GM12878 (cell line): ENCODE results near the gene CYP2A7. TPM values are rescaled to one million over a fixed set of nuclear protein-coding genes. Genes with fewer than 3 reads are reported as not detected.

Experiments
- ATAC-seq: fragments of 200-7000 bp; cut with Tn5 transposase; 3 replicates; pipeline ENCODE4 v1.9.1; 2020; ENCODE audit warnings: mild to moderate bottlenecking, moderate library complexity
- BruUV-seq: library from RNA; stranded (reverse); fragments of 400-500 nt; replicated peaks from 2 replicates; lab custom pipeline; 2021; lab: Mats Ljungman, UMichigan
- CTCF ChIA-PET: fragments of 300-600 bp; sonication (Branson Sonifier 250); formaldehyde crosslinking; extraction: SDS; loops from one replicate; lab custom pipeline; 2021; ENCODE audit warnings: inconsistent platforms; lab: Yijun Ruan, JAX
- POLR2A ChIA-PET: fragments of 350-600 bp; formaldehyde crosslinking; extraction: SDS; loops from one replicate; lab custom pipeline; 2021; ENCODE audit warnings: inconsistent platforms; lab: Charles Lee
- RAD21 ChIA-PET: fragments of 300-600 bp; sonication (Branson Sonifier 250); formaldehyde crosslinking; loops from one replicate; lab custom pipeline; 2023; ENCODE audit warnings: antibody characterized with exemption; ENCODE audit not compliant: unreplicated experiment; lab: Charles Lee
- SMC1A ChIA-PET: fragments of 300-600 bp; sonication (Branson Sonifier 250); formaldehyde crosslinking; loops from one replicate; lab custom pipeline; 2023; ENCODE audit not compliant: unreplicated experiment, uncharacterized antibody; lab: Charles Lee
- DNase-seq: peaks from one replicate; pipeline ENCODE4 v3.0.0-alpha.2; 2011; ENCODE audit warnings: low read depth, low spot score
- FAIRE-seq: peaks from 3 replicates; lab custom pipeline; 2011; peaks lifted over from hg19 to GRCh38; lab: Jason Lieb, UNC
- H2AFZ ChIP-seq: 2 replicates; pipeline ENCODE4 v1.6.0; 2011; ENCODE audit warnings: low read depth, low read length, control low read depth; ENCODE audit not compliant: control insufficient read depth
- H3K27ac ChIP-seq: 2 replicates; pipeline ENCODE4 v1.5.1; 2011; ENCODE audit warnings: control low read depth; ENCODE audit not compliant: control insufficient read depth, insufficient read depth
- H3K27me3 ChIP-seq, 2 experiments: replicated peaks in 1 of 2; 2 replicates each; pipeline versions ENCODE4 v1.6.0 to v1.6.1; 2011; ENCODE audit warnings: low read length in 1 of 2; ENCODE audit not compliant: control insufficient read depth in 2 of 2, insufficient read depth in 2 of 2
- H3K36me3 ChIP-seq, 2 experiments: 2 replicates each; pipeline ENCODE4 v1.5.1; 2011; ENCODE audit warnings: low read length in 1 of 2; ENCODE audit not compliant: control insufficient read depth in 2 of 2, insufficient read depth in 2 of 2
- H3K4me1 ChIP-seq: 2 replicates; pipeline ENCODE4 v1.6.1; 2011; ENCODE audit warnings: mild to moderate bottlenecking, low read length, moderate library complexity, mixed read lengths; ENCODE audit not compliant: control insufficient read depth, insufficient read depth
- H3K4me2 ChIP-seq: 2 replicates; pipeline ENCODE4 v1.6.0; 2011; ENCODE audit warnings: control low read depth; ENCODE audit not compliant: control insufficient read depth, insufficient read depth
- H3K4me3 ChIP-seq: fragments of 200-600 bp; sonication (generic); 2 replicates; pipeline ENCODE4 v1.5.1; 2016
- H3K79me2 ChIP-seq: 2 replicates; pipeline ENCODE4 v1.6.0; 2011; ENCODE audit warnings: low read length; ENCODE audit not compliant: control insufficient read depth, insufficient read depth
- H3K9ac ChIP-seq: 2 replicates; pipeline ENCODE4 v1.8.0; 2011; ENCODE audit warnings: low read length, control low read depth, mixed read lengths; ENCODE audit not compliant: control insufficient read depth, insufficient read depth
- H3K9me3 ChIP-seq: replicated peaks from 3 replicates; pipeline ENCODE4 v1.5.1; 2011; ENCODE audit warnings: mild to moderate bottlenecking, low read length; ENCODE audit not compliant: control insufficient read depth, insufficient read depth
- H4K20me1 ChIP-seq: 2 replicates; pipeline ENCODE4 v1.6.0; 2011; ENCODE audit not compliant: control insufficient read depth, insufficient read depth
- CBX3 ChIP-seq: fragments of 200-600 bp; sonication (generic); IDR thresholded peaks from 2 replicates; pipeline ENCODE4 v1.6.1; 2016; ENCODE audit warnings: low read depth, borderline replicate concordance
- FOS ChIP-seq: IDR thresholded peaks from 3 replicates; pipeline ENCODE4 v1.6.1; 2011; ENCODE audit warnings: borderline replicate concordance; ENCODE audit not compliant: insufficient read length; ENCODE audit errors: extremely low read depth
- NFIC ChIP-seq: IDR thresholded peaks from 2 replicates; pipeline ENCODE4 v1.6.1; 2012; ENCODE audit warnings: low read depth, mild to moderate bottlenecking, inconsistent platforms, low read length, moderate library complexity
- RAD21 ChIP-seq: IDR thresholded peaks from 2 replicates; pipeline ENCODE4 v1.6.1; 2011; ENCODE audit warnings: mild to moderate bottlenecking, low read depth, low read length, moderate library complexity; ENCODE audit not compliant: insufficient read depth
- RBBP5 ChIP-seq: fragments of 200-600 bp; sonication (generic); conservative IDR thresholded peaks from 2 replicates; pipeline ENCODE4 v1.6.1; 2016
- WGBS: methylation state at CpG from one replicate; pipeline ENCODE4 v1.1.6; 2016; ENCODE audit warnings: low lambda C conversion rate; ENCODE audit not compliant: insufficient replicate concordance, insufficient coverage; ENCODE audit errors: missing lambda C conversion rate; 5-methylcytosine and 5-hydroxymethylcytosine counted together
- in situ Hi-C: fragments of 300-500 bp; cut with MboI; formaldehyde crosslinking; loops from 9 replicates; pipeline ENCODE4 v1.14.3; 2018; ENCODE audit warnings: mixed read lengths
- intact Hi-C: fragments of 100-400 bp; cut with micrococcal nuclease; formaldehyde crosslinking; loops from one replicate; pipeline ENCODE4 v1.14.2; 2022; ENCODE audit not compliant: unreplicated experiment
- polyA plus RNA-seq, 11 experiments: library from polyadenylated mRNA; depleted of rRNA in 4 of 11; unstranded in 6 of 11; stranded (reverse) in 5 of 11; fragments of >200 nt; fragmentation: Nextera tagmentation in 4 of 11; fragmentation: Illumina TruSeq in 1 of 11; extraction: Ambion mirVana in 4 of 11; extraction: Trizol in 1 of 11; gene quantifications; 1 replicate in 1 of 11; 2 replicates in 10 of 11; pipeline versions ENCODE4 v1.2.1 to v1.2.3, GENCODE V29; 2011 to 2016; ENCODE audit warnings: inconsistent platforms in 2 of 11, missing spikeins in 2 of 11, low read depth in 1 of 11
- total RNA-seq, 4 experiments: library from RNA; depleted of rRNA in 3 of 4; stranded (reverse); fragments of >200 nt in 3 of 4; fragmentation: Illumina TruSeq in 1 of 4; extraction: Trizol in 1 of 4; gene quantifications; 2 replicates each; pipeline versions ENCODE4 v1.2.1 to v1.2.3, GENCODE V29; 2013 to 2021
- TF ChIP-seq, protein P1 (sequence below): fragments of 450-650 bp; formaldehyde crosslinking; IDR thresholded peaks from 2 replicates; pipeline ENCODE4 v1.5.0; 2022; ENCODE audit warnings: mild to moderate bottlenecking, missing genetic modification characterization
- TF ChIP-seq, protein P2 (sequence below), 3 experiments: IDR thresholded peaks in 2 of 3; conservative IDR thresholded peaks in 1 of 3; 2 replicates each; pipeline ENCODE4 v1.5.1; 2011; ENCODE audit warnings: low read depth in 3 of 3, low read length in 3 of 3, mild to moderate bottlenecking in 3 of 3, control low read depth in 2 of 3, moderate library complexity in 2 of 3, inconsistent platforms in 1 of 3, mixed read lengths in 1 of 3; ENCODE audit not compliant: control insufficient read depth in 2 of 3, insufficient read depth in 1 of 3; ENCODE audit errors: extremely low read depth in 1 of 3
- TF ChIP-seq, protein P3 (sequence below): fragments of 450-650 bp; IDR thresholded peaks from 2 replicates; pipeline ENCODE4 v1.6.1; 2017; ENCODE audit warnings: mild to moderate bottlenecking, moderate library complexity

The CYP2A7 gene
- total and polyA plus RNA-seq, 10 of the 15 experiments (the other 5 are each of a cell fraction or from before 2014, with no cell fraction given): not detected

DNA sequence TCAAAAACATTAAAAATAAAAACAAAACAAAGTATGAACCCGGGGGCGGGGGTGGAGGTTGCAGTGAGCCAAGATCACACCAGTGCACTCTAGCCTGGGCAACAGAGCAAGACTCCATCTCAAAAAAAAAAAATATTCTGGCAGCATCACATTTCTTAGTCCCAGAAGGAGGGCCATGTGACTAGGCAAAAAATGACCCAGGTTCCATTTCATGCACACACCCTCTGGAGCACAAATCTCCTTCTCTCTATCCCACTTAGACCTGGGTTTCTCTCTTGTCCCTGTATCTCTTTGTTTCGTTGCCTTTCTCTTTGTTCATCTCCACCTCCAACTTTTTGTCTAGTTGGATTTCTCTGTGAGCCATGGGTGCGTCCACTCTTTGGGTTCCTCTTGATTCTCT is 6.2 kb upstream of the CYP2A7 start:
- in situ Hi-C loops: no loop called here
- ChIA-PET CTCF (no interaction called here), SMC1A (no interaction called here), RAD21 (no interaction called here), POLR2A (no interaction called here)
- FAIRE-seq (no peak), DNase-seq (no peak), ATAC-seq (no peak)
- no peak overlapping the region for H3K4me2 ChIP-seq
- H3K36me3 ChIP-seq: no peaks in the 10 kb centered on the region
- TF ChIP-seq RBBP5 (no peak), CBX3 (no peak), NFIC (no peak), FOS (no peak), RAD21 (no peak)
- TF ChIP-seq, protein P1, sequence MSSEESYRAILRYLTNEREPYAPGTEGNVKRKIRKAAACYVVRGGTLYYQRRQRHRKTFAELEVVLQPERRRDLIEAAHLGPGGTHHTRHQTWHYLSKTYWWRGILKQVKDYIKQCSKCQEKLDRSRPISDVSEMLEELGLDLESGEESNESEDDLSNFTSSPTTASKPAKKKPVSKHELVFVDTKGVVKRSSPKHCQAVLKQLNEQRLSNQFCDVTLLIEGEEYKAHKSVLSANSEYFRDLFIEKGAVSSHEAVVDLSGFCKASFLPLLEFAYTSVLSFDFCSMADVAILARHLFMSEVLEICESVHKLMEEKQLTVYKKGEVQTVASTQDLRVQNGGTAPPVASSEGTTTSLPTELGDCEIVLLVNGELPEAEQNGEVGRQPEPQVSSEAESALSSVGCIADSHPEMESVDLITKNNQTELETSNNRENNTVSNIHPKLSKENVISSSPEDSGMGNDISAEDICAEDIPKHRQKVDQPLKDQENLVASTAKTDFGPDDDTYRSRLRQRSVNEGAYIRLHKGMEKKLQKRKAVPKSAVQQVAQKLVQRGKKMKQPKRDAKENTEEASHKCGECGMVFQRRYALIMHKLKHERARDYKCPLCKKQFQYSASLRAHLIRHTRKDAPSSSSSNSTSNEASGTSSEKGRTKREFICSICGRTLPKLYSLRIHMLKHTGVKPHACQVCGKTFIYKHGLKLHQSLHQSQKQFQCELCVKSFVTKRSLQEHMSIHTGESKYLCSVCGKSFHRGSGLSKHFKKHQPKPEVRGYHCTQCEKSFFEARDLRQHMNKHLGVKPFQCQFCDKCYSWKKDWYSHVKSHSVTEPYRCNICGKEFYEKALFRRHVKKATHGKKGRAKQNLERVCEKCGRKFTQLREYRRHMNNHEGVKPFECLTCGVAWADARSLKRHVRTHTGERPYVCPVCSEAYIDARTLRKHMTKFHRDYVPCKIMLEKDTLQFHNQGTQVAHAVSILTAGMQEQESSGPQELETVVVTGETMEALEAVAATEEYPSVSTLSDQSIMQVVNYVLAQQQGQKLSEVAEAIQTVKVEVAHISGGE (CRISPR knock-in tag): no peak
- TF ChIP-seq, protein P2, sequence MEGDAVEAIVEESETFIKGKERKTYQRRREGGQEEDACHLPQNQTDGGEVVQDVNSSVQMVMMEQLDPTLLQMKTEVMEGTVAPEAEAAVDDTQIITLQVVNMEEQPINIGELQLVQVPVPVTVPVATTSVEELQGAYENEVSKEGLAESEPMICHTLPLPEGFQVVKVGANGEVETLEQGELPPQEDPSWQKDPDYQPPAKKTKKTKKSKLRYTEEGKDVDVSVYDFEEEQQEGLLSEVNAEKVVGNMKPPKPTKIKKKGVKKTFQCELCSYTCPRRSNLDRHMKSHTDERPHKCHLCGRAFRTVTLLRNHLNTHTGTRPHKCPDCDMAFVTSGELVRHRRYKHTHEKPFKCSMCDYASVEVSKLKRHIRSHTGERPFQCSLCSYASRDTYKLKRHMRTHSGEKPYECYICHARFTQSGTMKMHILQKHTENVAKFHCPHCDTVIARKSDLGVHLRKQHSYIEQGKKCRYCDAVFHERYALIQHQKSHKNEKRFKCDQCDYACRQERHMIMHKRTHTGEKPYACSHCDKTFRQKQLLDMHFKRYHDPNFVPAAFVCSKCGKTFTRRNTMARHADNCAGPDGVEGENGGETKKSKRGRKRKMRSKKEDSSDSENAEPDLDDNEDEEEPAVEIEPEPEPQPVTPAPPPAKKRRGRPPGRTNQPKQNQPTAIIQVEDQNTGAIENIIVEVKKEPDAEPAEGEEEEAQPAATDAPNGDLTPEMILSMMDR (IDR thresholded peaks at IDR 0.05 in 2 of 3, conservative IDR thresholded peaks at IDR 0.05 in 1 of 3; ENCODE audit: control insufficient read depth in 2 of 3, extremely low read depth in 1 of 3, insufficient read depth in 1 of 3, low read depth in 3 of 3, low read length in 3 of 3): no peak
- TF ChIP-seq, protein P3, sequence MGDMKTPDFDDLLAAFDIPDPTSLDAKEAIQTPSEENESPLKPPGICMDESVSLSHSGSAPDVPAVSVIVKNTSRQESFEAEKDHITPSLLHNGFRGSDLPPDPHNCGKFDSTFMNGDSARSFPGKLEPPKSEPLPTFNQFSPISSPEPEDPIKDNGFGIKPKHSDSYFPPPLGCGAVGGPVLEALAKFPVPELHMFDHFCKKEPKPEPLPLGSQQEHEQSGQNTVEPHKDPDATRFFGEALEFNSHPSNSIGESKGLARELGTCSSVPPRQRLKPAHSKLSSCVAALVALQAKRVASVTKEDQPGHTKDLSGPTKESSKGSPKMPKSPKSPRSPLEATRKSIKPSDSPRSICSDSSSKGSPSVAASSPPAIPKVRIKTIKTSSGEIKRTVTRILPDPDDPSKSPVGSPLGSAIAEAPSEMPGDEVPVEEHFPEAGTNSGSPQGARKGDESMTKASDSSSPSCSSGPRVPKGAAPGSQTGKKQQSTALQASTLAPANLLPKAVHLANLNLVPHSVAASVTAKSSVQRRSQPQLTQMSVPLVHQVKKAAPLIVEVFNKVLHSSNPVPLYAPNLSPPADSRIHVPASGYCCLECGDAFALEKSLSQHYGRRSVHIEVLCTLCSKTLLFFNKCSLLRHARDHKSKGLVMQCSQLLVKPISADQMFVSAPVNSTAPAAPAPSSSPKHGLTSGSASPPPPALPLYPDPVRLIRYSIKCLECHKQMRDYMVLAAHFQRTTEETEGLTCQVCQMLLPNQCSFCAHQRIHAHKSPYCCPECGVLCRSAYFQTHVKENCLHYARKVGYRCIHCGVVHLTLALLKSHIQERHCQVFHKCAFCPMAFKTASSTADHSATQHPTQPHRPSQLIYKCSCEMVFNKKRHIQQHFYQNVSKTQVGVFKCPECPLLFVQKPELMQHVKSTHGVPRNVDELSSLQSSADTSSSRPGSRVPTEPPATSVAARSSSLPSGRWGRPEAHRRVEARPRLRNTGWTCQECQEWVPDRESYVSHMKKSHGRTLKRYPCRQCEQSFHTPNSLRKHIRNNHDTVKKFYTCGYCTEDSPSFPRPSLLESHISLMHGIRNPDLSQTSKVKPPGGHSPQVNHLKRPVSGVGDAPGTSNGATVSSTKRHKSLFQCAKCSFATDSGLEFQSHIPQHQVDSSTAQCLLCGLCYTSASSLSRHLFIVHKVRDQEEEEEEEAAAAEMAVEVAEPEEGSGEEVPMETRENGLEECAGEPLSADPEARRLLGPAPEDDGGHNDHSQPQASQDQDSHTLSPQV: no peak
- H3K4me1 ChIP-seq: no peaks in the 10 kb centered on the region
- no peaks in the 10 kb centered on the region for H3K9me3 ChIP-seq
- H3K27ac ChIP-seq: no peak overlapping the region
- no peaks in the 10 kb centered on the region for H4K20me1 ChIP-seq
- WGBS: 23% methylated on average over 4 of the region's 4 CpGs
- BruUV-seq: no TSS peak
- H2AFZ ChIP-seq: no peak overlapping the region
- H3K79me2 ChIP-seq: no peaks in the 10 kb centered on the region
- peaks cover 0 to 2% of the 10 kb centered on the region in 2 experiments; a peak in 2 of 4 replicates for H3K27me3 ChIP-seq
- intact Hi-C loops: no loop called here
- H3K4me3 ChIP-seq: no peak overlapping the region
- H3K9ac ChIP-seq: no peak overlapping the region
